ENCODE data around the gene GCK.

Gene GCK

GRCh38 chr7:44189286-44189992 lies at the start of gene GCK:
Gene GCK, minus strand, starts transcription at chr7:44189439. Its CDS starts 486 bp downstream, at chr7:44188953.
- no peak for DNase-seq

DNA sequence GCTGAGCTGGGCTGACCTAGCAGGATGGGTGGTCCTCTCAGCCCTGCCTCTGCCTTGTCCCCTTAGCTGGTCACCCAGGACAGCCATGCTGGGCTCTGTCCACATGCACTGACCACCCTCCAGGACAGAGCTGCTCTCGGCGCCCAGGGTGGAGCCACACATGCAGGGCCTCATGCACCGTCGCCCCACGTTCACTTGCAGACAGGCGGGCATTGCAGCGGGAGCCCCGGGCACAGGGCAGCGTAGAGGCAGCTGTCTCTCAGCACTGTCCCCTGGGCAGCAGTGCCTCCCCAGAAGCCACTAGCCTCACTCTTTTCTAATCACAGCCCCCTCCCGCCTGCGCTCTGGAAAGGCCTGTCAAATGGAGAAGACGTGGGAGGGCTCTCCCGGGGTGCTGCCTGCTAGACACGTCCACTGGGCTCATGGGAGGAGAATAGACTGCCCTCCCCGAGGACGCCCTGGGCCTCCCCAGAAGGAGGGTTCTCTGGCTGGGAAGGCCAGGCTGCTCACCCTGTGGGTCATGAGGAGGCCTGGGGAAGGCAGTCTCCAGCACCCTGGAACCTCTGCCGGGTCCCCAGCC lies 49.0 kb upstream of the GCK start:
- no peak for DNase-seq

DNA sequence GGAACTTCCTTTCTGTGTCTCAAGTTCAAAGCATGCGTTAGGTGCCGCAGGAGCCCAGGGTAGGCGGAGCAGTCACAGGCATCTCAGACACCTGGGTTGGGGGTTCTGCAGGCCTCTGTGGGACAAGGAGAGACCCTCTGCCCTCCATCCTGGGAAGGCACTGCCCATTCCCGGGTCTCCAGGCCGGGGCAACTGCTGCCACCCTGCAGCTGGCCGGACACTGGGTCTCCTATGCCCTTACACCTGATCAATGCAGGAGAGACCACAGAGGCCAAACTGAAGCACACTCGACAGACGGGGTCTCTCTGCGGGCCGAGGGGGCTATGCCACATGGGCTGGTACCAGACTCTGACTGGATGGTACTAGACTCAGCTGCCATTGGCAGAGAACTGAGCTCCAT lies 48.5 kb upstream of the GCK start:
- DNase-seq = no peak

- DNase-seq = no peak
Observed at GRCh38 chr7:44236333-44236728, 47.1 kb upstream of the GCK start.

DNA sequence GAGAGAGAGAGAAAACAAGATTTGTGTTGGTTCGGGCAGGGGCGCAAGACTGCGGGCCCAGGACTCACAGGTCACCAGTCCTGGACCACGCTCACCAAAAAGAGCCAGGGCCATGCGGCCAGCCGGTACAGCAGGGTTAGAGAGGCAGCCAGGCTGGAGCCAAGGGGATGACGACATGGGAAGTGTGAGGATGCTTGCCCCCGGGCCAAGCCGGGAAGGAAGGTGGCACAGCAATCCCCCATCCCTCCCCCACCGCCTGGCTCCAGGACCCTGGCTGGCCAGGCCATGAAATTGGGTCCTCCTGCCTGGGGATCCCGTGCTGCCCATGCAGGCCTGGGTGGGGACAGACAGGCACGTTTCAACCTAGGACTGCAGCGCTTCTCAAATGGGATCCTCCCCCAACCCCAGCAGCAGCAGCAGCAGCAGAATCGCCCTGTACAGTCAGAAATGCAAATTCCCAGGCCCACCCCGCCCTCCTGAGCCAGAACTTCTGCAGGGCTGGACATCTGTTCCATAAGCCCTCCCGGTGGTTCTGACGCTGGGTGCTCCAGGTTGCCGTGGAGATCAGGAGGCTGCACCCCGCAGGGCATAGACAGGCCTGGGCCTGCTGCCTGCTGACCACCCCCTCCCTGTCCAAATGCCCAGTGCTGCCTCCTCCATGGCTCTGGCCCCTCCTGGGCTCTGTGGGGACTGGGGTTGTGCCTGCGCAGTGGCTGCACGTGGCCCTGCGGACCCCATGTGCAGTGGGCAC lies 46.5 kb upstream of the GCK start:
- DNase-seq = no peak

GRCh38 chr7:44235066-44235465 lies 45.8 kb upstream of the GCK start:
- no peak for DNase-seq

- DNase-seq = no peak
Observed at GRCh38 chr7:44232901-44233715, 43.9 kb upstream of the GCK start.

DNA sequence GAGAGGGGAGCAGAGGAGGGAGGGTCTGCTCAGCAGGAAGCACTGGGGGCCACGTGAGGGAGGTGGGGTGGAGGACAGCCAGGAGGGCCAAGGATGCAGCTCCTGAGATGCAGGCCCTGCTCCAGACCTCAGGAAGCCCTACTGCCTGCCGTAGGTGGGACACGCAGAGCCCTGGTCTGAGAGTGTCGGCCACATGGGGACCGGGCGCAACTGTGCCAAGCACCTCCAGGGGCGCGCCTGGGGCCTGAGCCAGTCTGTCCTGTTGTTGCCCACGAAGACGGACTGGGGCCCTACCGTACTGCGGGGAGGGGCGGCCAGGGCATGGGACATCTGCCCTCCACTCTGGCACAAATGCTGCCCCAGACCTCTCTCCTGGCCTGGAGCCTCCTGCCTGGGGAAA lies 43.2 kb upstream of the GCK start:
- no peak for DNase-seq

- no peak for DNase-seq
Observed at GRCh38 chr7:44231088-44231487, 41.8 kb upstream of the GCK start.

GRCh38 chr7:44230286-44230685 lies 41.0 kb upstream of the GCK start:
- DNase-seq = no peak

GRCh38 chr7:44229546-44230105 lies 40.4 kb upstream of the GCK start:
- no peak for DNase-seq

DNA sequence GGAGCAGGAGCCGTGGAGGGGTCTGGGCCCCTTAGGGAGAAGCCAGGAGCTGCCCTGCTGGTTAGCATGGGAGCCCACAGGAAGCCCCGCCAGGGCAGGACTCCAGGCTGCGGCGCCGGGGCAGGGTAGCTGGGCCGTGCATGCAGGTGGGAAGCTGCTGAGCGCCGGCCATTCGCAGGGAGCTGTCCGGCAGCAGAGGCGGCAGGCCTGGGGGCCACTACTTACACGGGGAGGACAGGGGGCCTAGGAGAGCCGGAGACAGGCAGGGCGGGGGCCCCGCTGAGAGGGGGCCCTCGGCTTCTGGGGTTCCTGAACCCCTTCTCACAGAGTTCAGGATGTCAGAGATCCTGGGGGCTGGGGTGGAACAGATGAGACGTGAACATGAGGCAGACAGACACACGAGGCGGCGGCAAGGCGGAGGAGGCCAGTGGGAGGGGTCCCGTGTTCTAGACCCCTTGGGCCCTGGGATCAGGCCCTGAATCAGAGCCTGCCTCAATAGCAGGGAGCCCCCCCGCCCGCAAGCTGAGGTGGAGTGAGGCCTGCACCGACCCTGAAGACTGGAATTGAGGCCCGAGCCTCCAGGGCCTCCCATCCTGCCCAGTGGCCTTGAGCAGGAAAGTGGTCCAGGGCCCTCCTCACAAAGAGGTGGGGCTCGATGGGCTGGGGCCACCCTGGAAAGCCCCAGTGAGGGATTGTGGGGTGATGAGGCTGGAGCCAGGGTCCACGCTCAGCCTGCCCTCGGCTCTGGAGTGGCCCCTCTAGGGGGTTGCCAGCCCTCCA lies 39.5 kb upstream of the GCK start:
- DNase-seq = no peak

- no peak for DNase-seq
Observed at GRCh38 chr7:44227911-44228310, 38.7 kb upstream of the GCK start.

DNA sequence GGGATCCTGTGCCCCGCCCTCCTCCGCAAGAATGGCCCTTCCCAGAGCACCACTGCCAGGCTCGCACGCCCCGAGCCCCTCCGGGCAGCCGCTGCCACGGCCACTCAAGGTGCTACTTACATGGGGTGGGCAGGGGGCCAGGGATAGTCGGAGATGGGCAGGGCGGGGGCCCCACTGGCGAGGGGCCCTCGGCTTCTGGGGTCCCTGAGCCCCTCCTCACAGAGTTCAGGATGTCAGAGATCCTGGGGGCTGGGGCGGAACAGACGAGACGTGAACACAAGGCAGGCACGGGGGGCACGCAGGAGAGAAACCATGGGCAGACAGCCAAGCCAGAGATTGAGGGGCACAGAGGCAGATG lies 37.1 kb upstream of the GCK start:
- no peak for DNase-seq

DNA sequence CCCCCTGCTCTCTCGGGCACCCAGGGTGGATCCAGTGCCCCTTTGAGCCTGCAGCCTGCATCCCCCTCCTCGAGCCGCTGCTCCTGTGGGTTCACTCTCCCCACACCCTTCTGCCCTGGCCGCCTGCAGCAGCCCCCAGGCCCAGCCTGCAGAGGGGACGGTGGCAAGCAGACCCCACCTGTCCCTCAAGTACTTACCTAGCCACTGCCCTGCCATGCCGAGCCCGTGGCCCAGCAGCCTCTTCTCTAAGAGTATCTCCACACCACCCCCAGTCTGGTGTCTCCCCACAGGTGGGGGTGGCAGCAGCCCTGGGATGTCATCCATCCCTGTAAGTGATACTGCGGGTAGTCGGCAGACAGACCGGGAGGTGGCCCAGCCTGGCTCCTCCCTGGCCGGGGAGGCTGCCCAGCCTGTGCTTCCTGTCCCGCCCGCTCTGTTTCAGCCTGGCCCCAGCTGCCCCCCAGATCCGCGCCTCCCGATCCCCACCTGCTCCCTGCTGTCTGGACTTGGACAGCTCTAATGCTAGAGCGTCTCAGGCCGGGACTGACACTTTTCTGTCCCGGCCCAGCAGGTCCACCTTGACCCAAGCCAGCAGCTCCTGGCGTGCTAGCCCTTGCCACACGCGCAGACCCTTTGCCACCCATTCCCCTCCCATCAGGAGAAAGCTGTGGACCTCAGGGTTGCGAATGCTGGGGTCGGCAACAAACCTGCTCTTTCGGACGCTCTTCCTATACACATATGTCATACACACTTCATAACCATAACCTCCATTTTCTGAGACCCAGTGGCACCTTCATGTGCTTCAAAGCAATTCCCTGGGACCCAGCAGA lies 36.5 kb upstream of the GCK start:
- DNase-seq = no peak

- DNase-seq = no peak
Observed at GRCh38 chr7:44224974-44225565, 35.8 kb upstream of the GCK start.

DNA sequence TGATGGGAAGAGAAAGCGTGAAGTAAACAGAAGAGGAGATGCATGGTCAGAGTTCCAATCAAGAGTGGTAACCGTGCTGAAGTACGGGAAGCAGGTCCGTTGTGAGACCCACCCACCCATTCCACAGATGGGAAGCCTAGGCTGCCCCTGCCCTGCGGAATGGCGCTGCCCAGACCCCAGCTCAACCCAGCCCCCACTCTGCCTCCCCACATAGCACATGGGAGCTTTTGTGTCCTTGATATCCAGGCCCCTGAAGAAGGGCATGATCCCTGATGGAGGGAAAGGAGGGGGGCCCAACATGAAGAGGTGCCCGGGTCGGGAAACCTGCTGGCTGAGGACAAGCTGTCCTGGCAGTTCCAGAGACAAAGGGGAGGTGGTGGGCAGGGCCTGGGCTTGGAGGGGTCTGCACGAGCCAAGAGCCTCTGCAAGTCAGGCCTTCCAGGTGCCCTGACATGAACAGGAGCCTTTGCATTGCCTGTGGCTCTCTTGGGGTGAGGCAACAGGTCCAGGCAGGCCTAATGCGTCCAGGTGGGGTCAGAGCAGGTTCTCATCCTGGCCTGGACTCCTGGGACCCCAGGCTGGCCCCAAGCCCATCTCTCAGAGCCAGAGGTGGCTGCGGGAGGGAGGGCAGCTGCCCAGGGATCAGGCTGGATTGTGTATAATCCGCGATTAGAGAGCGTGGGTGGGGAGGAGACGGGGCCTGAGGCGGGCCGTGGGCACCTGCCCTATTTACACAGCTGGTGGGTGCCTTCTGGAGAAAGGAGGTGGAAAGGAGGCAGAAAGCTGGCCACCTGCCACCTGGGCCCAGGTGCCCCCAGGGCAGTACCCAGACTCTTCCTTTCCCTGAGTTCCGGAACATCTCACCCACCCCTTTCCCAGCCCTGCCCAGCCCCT lies 35.1 kb upstream of the GCK start:
- no peak for DNase-seq

DNA sequence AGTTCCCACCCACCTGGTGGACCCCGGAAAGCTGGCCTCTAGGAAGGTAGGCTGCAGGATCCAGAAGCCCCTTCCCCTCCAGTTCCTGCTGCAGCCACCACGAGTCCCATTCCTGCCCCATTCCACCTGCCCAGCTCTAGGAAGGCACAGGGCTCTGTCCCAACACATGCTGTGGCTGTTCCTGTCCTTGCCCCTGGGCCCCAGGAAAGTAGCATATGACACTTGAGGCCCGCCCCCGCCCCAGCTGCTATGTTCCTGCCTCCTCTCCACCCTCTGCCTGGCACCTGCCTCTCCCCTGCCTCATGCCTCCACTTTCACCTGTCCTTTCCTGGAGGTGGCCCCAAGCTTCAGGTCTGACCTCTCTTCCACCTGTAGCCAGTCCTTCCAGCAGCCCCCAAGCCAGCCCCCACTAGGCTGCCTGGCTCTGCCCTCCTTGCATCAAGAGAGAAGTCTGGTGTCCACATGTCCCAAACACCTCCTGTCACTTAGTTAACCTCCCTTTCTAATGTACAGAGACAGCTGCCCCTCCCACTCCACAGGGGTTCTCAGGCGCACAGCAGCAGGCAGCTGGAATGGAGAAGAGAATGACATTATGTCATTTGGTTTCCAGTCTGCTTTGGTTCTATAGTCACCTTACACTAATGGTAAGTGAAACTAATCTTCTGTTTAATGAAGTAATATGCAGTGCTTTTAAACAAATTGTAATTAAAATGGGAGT lies 34.3 kb upstream of the GCK start:
- DNase-seq = no peak

- no peak for DNase-seq
Observed at GRCh38 chr7:44222776-44223261, 33.6 kb upstream of the GCK start.
